NCI-H2081 treated with DMSO at 0.1 percent for 48 hours (cell line): Measurements from ENCODE around the gene VILL.
"Not testable (repeated sequence)": the region's sequence is repeated elsewhere in the genome, so short reads cannot be mapped to it uniquely, and the experiment has no call there.

Experiments used
- DNase-seq: peaks from one replicate; lab custom pipeline; 2025; lab: John Stamatoyannopoulos, UW

Gene VILL

DNA sequence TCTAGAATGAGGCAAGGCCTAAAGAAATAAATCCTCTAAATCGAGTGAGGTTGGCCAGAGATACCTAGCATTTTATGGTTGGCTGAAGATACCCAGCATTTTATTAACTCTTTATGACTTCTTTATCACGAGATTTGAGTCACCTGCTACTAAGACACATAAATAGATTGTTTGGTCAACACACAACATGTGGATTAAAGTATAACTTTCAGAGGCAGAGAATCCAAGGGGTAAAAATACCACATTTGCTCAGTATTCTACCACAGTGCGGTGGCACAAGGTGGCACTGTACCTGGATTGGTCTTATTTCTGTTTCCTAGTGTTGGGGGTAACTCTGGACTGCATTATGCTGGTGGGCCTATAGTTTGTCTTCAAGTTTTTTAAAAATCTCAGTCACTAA, 27.0 kb upstream of the VILL start:
- no peak for DNase-seq

DNA sequence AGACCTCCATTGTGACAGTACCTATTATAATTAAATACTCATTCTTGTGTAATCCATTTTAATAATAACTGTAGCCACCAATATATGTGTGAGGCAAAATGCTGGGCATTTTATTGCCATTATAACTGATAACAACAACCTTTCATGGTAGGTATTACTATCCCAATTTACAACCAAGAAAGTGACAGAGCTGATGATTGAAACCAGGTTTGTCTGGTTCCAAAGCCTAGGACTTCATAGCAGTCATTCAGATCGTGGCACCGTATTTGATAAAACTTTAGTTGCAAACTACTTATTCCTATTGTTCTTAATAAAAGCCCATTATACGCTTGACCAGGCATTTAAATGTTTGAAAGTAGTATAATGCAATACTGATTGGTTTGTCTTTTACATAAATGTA, 26.4 kb upstream of the VILL start:
- DNase-seq: no peak

DNA sequence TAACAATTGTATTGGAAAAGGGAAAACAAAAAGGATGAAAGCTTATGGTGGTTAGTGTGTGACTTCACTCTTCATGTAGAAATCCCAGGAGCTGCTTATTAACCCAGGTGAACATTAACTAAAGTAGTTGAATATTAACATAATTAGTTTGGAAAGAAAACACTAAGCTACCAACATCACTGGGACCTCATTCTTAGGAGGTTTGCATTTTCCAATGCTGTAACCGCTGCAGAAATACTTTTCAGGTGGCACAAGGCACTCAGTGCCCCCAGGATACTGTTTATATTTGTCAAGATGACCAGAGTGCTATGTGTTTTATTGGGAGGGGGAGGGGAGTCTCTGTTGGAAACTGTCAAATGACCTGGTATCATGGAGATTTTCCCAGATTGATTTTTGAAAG, 25.9 kb upstream of the VILL start:
- no peak for DNase-seq

DNA sequence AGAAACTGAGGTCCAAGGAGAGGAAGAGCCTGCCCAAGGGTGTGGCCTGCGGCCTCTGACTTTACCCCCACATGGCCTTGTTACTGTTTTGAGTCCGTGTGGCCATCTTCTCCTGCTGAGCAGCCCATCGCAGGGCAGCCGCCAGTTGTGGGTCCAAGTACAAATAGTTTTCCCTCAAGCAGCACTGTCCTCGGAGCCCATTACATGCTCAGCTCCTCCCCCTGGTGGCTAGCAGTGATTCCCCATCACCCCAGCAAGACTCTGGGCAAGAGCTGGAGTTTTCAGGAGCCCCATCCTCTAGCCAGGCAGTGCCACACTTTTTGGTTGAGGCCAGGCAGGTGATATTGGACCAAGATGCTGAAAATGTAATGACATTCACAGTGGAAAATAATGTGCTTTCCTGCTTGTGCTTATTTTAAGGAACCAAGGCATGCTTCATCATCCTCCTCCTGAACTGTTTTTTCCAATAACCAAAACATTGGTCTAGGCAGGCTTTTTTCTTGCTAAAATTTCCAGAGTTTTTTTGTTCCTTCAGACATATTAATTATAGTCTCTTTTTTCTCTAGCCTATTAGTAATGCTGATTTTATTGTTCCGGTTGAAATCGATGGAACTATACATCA, 23.2 kb upstream of the VILL start:
- no peak for DNase-seq

DNA sequence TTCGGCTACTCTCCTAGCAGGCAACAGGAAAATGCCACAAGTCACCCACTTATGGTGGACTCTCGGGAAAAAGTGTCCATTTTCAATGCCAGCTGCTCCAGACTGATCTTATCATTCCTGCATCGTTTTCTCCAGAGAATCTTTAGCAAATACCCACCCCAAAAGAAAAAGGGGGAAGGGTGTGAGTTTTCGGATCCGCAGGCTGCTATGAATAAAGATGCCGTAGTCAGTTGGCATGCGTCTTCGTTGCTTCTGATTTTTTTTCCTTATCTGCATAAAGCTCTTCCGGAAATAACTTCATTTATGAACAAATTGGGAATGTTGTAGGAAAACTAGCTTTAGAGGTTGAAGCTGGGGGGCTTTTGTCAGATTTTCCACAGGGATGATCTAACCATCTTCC, 22.4 kb upstream of the VILL start:
- DNase-seq: no peak

DNA sequence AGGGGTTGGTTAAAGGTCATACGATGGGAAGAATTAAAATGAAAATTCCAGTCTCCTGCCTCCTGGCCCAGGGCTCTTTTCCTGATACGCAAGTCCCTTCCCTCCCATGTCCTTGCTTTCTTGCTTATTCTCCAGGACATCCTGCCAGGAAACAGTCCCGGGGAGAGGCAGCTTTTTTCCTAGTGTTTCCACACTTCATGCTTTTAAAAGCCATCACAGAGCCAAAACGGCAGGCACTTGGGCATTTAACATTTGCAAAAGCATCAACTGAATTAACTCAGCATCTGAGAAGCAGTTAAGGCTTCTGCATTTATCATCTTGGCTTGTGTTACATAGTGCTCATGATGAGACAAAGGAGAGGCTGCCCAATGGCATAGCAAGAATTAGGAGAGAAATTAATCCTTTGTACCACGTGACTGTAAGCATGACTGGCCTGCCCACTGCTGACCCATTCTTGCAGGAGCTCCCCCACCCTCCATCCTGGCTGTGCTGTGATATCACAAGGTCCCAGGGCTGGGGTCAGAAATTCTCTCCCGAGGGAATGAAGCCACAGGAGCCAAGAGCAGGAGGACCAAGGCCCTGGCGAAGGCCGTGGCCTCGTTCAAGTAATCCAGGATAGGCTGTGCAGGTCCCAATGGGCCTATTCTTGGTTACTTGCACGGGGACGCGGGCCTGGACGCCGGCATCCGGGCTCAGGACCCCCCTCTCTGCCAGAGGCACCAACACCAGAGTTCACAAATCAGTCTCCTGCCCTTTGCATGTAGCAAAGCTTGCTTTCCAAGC, 21.6 kb upstream of the VILL start:
- no peak for DNase-seq

DNA sequence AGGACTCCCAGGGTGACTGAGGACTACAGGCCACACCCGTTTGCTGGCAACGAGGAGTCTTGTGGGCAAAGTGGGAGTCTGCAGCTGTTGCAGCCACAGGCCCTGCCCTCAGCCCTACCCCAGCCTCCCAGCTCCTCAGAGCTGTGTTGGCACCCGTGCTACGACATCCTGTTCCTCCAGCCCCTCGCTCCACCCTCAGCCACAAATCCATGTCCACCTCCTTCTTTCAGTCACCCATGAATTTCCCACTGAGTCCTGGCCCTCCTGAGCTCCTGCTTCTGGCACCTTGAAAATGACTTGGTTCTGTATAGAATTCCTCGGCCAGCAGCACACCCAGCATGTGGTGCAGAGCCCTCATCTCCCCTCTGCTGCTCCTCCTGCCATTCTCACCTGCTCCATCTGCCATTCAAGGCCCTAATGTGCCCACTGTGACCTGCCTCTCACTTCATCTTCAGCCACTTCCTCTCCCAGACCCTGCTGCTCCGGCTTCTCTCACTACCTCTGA, 20.9 kb upstream of the VILL start:
- no peak for DNase-seq

DNA sequence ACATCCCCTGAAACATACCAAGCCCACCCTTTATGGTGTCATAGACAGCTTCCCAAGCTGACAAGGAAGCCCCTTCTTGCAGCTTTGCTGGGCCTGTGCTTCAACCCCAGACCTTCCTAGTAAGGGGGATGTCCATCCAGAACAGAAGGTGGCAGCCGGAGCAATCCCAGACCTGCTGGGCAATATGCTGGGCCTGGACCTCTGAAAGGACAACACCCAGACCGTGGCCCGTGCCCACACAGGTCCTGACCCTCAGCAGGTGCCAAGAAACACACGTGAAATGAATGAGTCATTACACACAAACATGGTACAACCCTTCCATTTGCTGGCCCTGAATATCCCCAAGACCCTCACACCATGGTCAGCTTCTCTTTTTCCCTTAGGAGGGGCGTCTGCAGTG, 19.8 kb upstream of the VILL start:
- DNase-seq: no peak

DNA sequence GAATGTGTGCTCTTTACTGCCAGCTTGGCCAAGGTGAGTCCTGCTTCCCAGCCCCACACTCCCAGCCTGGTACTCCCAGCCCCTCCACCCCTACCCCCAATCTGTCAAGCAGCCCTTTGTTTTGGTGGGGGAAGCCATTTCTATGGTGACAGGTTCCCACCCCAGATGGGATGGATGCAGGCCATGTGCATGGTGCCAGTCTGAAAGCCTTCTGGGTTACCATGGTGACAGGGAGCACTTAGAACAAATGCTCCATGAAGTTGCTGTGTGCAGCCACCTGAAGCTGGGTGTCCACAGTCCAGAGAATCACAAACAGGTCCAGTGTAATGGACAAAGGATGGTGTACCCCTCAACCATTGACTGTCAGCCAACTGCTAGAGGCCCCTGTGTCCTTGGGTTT, 19.1 kb upstream of the VILL start:
- DNase-seq: no peak

DNA sequence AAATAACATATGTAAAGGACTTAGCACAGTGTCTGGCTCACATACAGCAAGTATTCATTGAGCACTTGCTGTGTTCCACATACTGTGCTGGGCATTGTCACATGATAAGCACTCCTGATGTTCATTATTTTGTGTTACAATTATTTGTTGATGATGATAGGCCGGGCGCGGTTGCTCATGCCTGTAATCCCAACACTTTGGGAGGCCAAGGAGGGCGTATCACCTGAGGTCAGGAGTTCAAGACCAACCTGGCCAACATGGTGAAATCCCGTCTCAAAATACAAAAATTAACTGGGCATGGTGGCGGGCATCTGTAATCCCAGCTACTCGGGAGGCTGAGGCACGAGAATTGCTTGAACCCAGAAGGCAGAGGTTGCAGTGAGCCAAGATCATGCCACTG, 18.5 kb upstream of the VILL start:
- not testable (repeated sequence) for DNase-seq

DNA sequence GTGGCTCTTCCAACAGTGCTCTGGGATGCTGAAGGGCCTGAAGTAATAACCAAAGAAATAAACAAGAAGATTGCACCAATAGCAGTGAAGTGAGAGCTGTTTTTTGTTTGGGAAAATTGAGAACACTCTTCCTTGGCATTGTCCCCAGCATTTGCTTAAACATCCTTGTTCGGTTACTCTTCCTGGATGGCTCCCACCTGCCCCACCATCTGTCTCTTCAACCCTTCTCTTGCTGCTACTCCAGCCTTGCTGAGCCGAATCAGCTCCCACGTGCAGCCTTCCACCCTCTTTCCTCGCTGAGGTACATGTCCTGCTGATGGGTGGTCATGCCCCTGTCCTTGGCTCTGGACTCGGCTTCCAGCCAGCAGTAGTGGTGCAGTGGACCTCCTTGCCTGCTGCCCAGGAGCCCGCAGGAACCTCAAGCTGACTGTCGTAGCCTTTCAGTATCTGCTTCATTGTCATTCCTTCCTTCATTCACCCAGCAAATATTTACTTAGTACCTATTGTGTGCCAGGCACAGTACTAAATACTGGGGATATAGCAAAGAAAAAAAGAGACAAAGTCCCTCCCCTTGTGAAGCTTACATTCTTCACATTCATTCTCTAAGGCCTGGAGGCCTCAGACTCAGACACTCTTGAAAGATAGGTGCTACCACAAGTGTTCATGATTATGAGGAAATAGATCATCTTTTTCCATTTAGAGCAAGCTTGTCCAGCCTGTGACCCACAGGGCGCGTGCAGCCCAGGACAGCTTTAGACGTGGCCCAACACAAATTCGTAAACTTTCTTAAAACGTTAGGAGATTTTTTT, 17.1 kb upstream of the VILL start:
- DNase-seq: no peak

DNA sequence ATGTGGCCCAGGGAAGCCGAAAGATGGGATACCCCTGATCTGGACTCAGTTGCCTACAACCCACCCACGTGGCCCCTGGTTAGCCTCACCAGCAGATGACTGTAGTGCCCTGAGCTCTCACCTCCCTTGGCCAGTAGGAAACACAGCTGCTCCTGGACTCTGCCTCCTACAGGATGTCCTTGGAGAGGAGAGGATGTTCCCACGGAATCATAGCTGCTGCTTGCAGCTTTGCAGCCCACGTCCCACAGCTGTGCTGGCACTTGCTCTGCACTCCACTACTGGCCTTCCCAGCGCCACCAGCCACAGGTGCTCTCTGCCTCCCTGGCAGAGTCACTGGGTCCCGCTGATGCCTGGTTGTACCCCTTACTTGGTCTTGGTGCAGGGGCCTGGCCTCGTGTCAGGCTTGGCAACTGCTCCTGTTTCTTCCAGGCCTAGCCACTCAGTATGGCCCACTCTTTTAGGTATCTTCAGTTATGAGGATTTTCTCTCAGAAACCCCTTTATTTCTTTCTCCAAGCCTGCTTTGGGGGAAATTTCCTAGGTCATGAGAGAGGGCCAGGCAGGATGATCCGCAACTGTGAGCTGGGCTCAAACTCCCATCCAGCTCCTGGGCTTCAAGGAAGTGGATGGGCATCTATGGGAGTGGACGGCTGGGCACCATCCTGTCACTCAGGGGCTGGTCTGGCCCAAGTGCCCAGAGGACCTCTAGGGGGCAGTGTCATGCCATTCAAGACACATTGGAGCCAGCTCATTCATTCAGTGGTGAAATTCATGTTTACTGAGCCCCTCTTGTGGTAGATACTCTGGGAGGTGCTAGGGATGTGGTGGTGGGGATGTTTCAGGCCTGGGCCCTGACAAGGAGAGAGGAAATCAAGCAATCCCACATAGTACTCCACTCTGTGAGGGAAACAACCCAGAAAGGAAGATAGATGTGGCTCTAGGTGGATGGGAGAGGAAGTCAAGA, 16.2 kb upstream of the VILL start:
- DNase-seq: no peak

DNA sequence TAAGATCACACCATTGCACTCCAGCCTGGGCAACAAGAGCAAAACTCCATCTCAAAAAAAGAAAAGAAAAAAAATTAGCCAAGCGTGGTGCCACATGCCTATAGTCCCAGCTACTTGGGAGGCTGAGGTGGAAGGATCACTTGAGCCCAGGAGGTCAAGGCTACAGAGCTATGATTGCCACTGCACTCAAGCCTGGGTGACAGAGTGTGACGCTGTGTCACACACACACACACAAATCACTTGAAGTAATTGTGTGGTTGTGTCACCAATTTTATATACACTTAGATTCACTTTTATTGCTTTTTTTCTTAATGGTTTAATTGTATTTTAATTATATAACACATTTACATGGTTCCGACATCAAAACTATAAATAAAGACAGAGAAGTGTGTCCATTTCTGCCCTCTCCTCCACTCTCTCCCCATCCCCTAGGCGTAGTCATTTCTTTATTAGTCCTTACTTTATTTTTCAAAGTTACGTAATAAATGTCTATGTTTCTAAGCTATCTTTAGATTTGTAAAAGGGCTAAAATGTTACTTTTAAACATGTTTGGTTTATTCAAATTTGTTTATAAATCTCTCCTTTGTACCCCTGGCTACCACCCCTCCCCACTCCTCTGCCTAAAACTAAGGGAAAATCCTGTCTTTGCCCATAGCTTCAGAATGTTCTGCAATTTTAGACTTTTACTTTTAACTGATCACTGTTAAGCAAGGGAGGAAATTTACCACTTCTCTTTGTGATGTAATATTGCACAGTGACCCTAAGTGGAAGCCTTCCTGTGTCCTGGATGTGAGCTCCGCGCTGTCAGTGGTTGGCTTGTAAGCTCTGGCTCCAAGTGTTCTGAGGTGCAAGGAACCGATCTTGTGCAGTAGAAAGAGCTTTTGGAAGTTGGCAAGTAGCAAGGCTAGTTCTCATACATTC, 10.8 kb upstream of the VILL start:
- DNase-seq: no peak

DNA sequence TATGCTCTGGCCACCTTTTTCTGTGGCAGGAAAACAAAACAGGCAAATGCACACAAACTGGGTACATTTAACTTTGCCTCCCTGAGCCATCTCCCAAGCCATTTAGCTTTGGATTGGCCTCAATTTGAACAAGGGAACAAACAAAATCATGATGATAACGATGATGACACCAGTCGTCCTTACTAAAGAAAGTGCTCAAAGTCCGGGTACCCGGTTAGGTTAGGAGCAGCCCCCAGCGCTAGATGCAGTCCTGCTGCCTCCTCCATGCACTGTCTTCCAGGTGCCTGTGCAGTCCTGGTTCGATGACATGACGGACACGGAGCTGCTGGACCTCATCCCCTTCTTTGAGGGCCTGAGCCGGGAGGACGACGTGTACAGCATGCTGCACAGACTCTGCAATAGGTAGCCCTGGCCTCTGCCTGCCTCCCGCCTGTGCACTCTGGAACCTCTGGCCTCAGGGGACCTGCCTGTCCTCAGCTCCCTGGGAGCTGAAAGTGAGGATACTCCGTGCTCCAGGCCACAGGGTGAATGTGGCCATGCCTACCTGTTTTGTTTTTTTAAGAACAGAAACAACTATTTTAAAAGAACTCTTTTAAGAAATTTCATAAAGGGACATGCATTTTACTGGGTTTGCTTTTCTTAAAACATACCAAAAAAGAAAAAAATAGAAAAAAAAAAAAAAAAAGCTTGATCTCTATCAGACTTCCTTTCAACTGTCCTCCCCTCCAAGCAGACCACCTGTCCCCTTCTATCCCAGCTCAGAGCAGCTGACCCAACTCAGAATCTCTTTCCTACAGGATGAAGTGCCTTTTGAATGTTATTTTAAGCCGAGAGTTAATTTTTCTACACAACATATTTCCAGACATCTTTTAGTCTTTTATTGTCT, 9.9 kb upstream of the VILL start:
- no peak for DNase-seq

DNA sequence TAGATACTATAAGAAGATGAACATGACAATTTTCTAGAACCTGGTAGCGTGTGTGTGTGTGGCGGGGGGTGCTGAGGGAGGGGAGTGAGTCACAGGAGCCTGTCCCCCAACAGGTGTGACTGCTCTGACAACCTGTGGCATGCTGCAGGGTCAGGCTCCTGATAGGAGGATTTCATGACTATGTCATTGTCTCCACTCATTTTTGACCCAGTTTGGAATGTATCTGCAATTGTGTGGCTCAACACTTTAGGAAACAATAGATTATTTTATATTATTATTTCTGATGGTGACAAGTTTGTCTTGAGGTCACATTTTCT, 9.3 kb upstream of the VILL start:
- DNase-seq: no peak

DNA sequence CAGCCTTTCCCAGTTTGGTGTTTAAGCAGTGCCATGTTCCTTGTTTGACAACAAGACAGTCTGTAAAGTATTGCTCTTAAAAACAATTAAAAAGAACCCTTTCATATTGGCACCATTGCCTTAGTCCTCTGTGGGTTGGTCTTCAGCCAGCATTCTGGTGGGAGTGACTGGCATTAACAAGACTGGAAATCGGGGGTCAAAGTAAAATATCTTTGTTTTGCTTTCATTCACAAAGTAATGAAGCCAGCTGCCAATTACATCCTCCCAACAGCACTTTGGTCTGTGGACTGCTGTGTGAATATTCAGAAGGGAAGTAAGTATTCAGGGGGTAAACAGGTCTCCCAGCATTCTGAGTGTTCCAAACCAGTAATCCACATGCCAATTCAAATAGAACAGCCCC, 8.3 kb upstream of the VILL start:
- no peak for DNase-seq

DNA sequence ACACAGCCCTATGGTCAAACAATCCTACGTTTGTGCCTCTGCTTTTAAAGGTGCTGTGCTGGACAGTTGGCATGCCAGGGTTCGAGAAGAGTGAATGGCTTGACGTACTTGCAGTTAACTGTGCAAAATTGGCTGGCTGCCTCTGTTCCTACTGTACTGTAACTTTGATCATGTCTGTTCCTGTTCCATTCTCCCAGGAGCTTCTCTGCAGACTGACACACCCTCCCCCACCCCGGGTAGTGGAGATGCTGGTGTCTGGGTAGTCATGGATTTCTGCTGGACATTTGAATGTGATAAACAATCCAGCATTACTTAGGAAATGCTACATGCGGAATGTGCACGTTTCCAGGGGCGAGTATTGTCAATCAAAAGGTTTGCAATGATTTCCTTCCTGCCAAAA, 6.5 kb upstream of the VILL start:
- no peak for DNase-seq

DNA sequence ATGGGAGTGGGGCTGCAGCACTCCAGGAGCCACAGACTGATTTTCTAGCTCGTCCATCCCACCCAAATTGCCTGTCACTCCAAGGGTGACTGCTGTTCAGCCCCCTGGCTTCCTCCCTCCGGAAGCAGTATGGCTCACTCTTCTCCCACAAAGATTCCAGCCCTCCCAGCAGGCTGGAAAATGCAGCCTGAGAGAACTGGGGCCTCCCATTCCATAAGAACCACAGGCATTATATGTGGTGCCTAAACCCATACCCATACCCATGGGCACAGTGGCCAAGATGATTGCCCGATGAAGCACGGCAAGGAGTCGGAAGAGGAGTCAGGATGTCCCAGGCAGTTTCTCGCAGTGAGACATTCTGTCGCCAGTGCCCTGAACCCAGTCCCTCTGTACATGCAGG, 6.0 kb upstream of the VILL start:
- DNase-seq: no peak

DNA sequence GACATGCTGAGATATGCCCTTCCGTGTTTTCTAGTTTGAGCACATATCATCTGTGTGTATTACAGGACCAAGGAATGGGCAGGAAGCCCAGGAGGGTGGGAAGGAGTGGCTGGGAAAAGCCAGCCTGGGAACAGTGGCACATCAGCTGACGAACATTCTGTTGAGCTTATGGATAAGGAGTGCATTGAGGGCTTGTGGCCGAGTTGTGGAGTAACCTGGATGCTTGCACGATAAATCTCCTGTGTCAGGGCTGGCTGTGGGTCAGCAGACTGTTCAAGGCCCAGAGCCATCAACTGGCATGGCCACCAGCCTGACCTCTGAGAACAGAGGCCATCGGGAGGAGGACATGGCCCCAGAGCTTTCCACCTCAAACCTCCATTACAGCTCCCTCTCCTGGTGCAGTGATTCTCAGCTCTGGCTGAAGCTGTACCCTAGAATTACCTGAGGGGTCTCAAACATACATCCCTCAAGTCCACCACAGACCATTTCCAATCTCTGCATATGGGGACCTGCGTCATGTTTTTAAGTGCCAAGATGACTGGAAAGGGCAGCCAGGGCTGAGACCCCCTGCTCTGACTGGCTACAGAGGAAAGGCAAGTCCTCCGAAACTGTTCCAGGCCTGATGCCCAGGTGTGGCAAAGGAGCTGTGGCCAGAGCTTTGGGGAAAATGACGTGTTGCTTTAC, 4.8 kb upstream of the VILL start:
- DNase-seq: no peak
